Tibial nerve (tissue), 4 donors: ENCODE results near the gene DCUN1D2.

Experiments used
- CTCF ChIP-seq, 5 experiments: fragments of 200-600 bp in 3 of 5; fragments of 450-650 bp in 2 of 5; sonication (generic) in 3 of 5; IDR thresholded peaks; one replicate each; pipeline ENCODE4 v1.5.1; 2016 to 2019; ENCODE audit warnings: antibody characterized with exemption in 5 of 5, mild to moderate bottlenecking in 3 of 5, moderate library complexity in 2 of 5
- EP300 ChIP-seq, 2 donors: sonication (generic); formaldehyde crosslinking; IDR thresholded peaks; one replicate each; pipeline ENCODE4 v1.6.1; 2017; ENCODE audit warnings: antibody characterized with exemption in 2 of 2, mild to moderate bottlenecking in 1 of 2
- POLR2A ChIP-seq, 2 donors: fragments of 450-650 bp; IDR thresholded peaks; one replicate each; pipeline ENCODE4 v1.6.1; 2017; ENCODE audit warnings: antibody characterized with exemption in 2 of 2, mild to moderate bottlenecking in 2 of 2, moderate library complexity in 2 of 2

GRCh38 chr13:113479179-113479578, 11.3 kb downstream of the DCUN1D2 start:
- TF ChIP-seq CTCF (IDR thresholded peaks at IDR 0.05), result no peak
- no peak for TF ChIP-seq POLR2A (IDR thresholded peaks at IDR 0.05)
- no peak for TF ChIP-seq EP300 (IDR thresholded peaks at IDR 0.05)
